ENCODE results near the gene MEG3.

The MEG3 gene

GRCh38 chr14:100825713-100826331, at the start of gene MEG3:
TSS of gene MEG3 (plus strand) at chr14:100826118.
- DNase-seq: no peak

- DNase-seq: no peak
Measured at GRCh38 chr14:100776681-100777365, 49.1 kb upstream of the MEG3 start.

GRCh38 chr14:100777366-100777817, 48.5 kb upstream of the MEG3 start:
- no peak for DNase-seq

- DNase-seq: no peak
Measured at GRCh38 chr14:100777818-100778525, 47.9 kb upstream of the MEG3 start.

- no peak for DNase-seq
Measured at GRCh38 chr14:100778526-100778882, 47.4 kb upstream of the MEG3 start.

- DNase-seq: no peak
Measured at GRCh38 chr14:100778951-100779690, 46.8 kb upstream of the MEG3 start.

GRCh38 chr14:100779691-100780080, 46.2 kb upstream of the MEG3 start:
- DNase-seq: no peak

- no peak for DNase-seq
Measured at GRCh38 chr14:100780246-100780645, 45.7 kb upstream of the MEG3 start.

- DNase-seq: no peak
Measured at GRCh38 chr14:100780646-100781355, 45.1 kb upstream of the MEG3 start.

GRCh38 chr14:100781952-100782351, 44.0 kb upstream of the MEG3 start:
- no peak for DNase-seq

- peak; percentile 93 for DNase-seq
Measured at GRCh38 chr14:100782516-100783320, 43.2 kb upstream of the MEG3 start.

- peak; percentile 97 for DNase-seq
Measured at GRCh38 chr14:100783630-100784370, 42.1 kb upstream of the MEG3 start.

GRCh38 chr14:100784523-100785337, 41.2 kb upstream of the MEG3 start:
- DNase-seq: peak; percentile 33

- no peak for DNase-seq
Measured at GRCh38 chr14:100785338-100785615, 40.6 kb upstream of the MEG3 start.

GRCh38 chr14:100785626-100786025, 40.3 kb upstream of the MEG3 start:
- DNase-seq: no peak

- DNase-seq: peak; percentile 67
Measured at GRCh38 chr14:100786131-100786530, 39.8 kb upstream of the MEG3 start.

GRCh38 chr14:100786576-100787219, 39.2 kb upstream of the MEG3 start:
- DNase-seq: no peak

GRCh38 chr14:100787659-100788058, 38.3 kb upstream of the MEG3 start:
- no peak for DNase-seq

GRCh38 chr14:100788517-100788916, 37.4 kb upstream of the MEG3 start:
- DNase-seq: no peak

GRCh38 chr14:100788942-100789341, 37.0 kb upstream of the MEG3 start:
- DNase-seq: no peak
